PC-9 (cell line): ENCODE data around the gene MASP1.

Experiments used
- EZH2 ChIP-seq: fragments of 200-600 bp; sonication (generic); IDR thresholded peaks from 2 replicates; pipeline ENCODE4 v1.8.0; 2017; ENCODE audit warnings: antibody characterized with exemption, low read depth
- TF ChIP-seq, protein P1 (sequence below): fragments of 200-600 bp; sonication (generic); conservative IDR thresholded peaks from 2 replicates; pipeline ENCODE4 v1.6.1; 2017; ENCODE audit warnings: mixed run types, antibody characterized with exemption, mild to moderate bottlenecking, moderate library complexity

DNA sequence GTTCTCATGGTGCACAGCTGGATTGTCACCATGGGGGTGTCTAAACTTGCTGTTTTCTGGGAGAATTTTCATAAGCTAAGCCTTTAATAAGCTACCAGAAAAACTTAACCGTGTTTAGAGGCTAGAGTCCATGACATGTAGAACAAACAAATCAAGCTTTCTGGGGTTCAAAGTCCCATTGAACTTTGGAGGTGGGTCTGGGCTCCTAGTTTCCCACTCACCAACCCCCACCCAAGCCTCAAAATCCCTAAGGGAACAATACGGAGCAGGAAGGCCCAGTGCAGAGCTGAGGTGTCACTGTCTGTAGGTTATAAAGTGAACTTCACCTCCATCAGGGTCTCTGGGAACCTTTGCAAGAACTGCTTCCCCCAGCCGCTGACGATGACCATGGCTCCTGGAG, 68.7 kb downstream of the MASP1 start:
- TF ChIP-seq EZH2: no peak
- TF ChIP-seq, protein P1, sequence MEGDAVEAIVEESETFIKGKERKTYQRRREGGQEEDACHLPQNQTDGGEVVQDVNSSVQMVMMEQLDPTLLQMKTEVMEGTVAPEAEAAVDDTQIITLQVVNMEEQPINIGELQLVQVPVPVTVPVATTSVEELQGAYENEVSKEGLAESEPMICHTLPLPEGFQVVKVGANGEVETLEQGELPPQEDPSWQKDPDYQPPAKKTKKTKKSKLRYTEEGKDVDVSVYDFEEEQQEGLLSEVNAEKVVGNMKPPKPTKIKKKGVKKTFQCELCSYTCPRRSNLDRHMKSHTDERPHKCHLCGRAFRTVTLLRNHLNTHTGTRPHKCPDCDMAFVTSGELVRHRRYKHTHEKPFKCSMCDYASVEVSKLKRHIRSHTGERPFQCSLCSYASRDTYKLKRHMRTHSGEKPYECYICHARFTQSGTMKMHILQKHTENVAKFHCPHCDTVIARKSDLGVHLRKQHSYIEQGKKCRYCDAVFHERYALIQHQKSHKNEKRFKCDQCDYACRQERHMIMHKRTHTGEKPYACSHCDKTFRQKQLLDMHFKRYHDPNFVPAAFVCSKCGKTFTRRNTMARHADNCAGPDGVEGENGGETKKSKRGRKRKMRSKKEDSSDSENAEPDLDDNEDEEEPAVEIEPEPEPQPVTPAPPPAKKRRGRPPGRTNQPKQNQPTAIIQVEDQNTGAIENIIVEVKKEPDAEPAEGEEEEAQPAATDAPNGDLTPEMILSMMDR: no peak
